GM18517 (cell line): ENCODE measurements around the gene MPDU1.

Source experiments
- ATAC-seq: cut with Tn5 transposase; IDR thresholded peaks from one replicate; pipeline ENCODE4 v1.9.1; 2021; ENCODE audit warnings: mild to moderate bottlenecking, moderate library complexity; ENCODE audit not compliant: unreplicated experiment

MPDU1 gene

GRCh38 chr17:7560172-7561027 lies 23.3 kb upstream of the MPDU1 start:
- no peak for ATAC-seq

DNA sequence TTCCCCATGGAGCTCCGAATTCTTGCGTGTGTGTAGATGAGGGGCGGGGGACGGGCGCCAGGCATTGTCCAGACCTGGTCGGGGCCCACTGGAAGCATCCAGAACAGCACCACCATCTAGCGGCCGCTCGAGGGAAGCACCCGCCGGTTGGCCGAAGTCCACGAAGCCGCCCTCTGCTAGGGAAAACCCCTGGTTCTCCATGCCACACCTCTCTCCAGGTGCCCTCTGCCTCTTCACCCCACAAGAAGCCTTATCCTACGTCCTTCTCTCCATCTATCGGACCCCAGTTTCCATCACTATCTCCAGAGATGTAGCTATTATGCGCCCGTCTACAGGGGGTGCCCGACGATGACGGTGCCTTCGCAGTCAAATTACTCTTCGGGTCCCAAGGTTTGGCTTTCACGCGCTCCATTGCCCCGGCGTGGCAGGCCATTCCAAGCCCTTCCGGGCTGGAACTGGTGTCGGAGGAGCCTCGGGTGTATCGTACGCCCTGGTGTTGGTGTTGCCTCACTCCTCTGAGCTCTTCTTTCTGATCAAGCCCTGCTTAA lies 22.6 kb upstream of the MPDU1 start:
- ATAC-seq: peak; percentile 59

GRCh38 chr17:7561589-7562207 lies 22.0 kb upstream of the MPDU1 start, which contains the start of gene SENP3:
TSS of gene SENP3 (plus strand) at chr17:7561919. CDS start at chr17:7563077, 1,158 bp downstream.
- ATAC-seq: peak; percentile 54

- ATAC-seq: no peak
These were observed 21.4 kb upstream of the MPDU1 start for GRCh38 chr17:7562208-7562605.

DNA sequence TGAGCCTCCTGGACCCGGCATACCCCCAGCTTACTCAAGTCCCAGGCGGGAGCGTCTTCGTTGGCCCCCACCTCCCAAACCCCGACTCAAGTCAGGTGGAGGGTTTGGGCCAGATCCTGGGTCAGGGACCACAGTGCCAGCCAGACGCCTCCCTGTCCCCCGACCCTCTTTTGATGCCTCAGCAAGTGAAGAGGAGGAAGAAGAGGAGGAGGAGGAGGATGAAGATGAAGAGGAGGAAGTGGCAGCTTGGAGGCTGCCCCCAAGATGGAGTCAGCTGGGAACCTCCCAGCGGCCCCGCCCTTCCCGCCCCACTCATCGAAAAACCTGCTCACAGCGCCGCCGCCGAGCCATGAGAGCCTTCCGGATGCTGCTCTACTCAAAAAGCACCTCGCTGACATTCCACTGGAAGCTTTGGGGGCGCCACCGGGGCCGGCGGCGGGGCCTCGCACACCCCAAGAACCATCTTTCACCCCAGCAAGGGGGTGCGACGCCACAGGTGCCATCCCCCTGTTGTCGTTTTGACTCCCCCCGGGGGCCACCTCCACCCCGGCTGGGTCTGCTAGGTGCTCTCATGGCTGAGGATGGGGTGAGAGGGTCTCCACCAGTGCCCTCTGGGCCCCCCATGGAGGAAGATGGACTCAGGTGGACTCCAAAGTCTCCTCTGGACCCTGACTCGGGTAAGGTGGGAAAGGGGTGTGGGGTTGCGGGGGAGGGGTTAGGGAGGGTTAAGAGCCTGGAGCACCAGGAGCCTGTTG lies 20.4 kb upstream of the MPDU1 start:
- ATAC-seq: no peak

DNA sequence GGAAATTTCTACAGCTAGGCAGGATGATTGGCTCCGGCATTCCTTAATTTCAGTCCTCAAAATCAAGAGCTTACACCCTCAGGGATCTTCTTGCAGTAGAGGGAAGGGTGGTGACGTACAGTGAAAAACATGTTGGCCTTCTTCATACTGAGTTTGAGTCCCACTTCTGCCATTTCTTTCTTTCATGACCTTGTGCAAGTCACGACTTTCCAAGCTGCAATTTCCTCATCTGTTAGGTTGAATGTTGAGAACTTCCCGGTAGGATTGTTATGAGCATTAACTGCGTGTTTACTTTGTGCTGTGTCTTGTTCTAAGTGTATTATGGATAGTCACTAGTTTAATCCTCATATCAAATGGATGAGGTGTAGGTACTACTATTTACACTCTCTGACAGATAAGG lies 14.1 kb upstream of the MPDU1 start:
- ATAC-seq: no peak

- no peak for ATAC-seq
These were observed 13.3 kb upstream of the MPDU1 start for GRCh38 chr17:7570351-7570750.

- no peak for ATAC-seq
These were observed 11.4 kb upstream of the MPDU1 start for GRCh38 chr17:7572338-7572587.

DNA sequence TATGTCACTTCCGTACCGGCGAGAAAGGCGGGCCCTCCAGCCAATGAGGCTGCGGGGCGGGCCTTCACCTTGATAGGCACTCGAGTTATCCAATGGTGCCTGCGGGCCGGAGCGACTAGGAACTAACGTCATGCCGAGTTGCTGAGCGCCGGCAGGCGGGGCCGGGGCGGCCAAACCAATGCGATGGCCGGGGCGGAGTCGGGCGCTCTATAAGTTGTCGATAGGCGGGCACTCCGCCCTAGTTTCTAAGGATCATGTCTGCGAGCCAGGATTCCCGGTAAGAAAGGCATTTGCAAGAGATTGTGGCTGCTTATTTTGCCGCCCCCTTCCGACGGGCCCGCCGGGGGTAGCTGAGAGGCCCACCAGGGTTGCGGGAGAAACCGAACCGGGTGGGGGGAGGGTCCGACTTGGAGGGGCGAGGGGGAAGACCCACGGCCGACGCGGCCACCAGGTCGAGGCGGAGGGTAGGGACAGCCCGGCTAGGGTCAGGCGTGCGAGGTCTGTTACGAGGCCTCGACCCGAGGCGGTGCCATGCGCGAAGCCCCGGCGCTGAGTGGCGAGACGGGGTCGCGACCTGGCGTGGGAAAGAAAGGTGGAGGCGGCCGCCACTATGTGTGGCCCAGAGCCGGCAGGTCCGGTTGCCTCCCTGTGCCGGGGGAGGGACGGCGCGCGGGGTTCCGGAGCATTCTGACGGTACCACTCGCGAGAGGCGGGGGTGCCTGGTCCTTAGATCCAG lies 10.9 kb upstream of the MPDU1 start:
- ATAC-seq: peak; percentile 80

GRCh38 chr17:7573324-7574080 lies 10.2 kb upstream of the MPDU1 start:
- no peak for ATAC-seq

DNA sequence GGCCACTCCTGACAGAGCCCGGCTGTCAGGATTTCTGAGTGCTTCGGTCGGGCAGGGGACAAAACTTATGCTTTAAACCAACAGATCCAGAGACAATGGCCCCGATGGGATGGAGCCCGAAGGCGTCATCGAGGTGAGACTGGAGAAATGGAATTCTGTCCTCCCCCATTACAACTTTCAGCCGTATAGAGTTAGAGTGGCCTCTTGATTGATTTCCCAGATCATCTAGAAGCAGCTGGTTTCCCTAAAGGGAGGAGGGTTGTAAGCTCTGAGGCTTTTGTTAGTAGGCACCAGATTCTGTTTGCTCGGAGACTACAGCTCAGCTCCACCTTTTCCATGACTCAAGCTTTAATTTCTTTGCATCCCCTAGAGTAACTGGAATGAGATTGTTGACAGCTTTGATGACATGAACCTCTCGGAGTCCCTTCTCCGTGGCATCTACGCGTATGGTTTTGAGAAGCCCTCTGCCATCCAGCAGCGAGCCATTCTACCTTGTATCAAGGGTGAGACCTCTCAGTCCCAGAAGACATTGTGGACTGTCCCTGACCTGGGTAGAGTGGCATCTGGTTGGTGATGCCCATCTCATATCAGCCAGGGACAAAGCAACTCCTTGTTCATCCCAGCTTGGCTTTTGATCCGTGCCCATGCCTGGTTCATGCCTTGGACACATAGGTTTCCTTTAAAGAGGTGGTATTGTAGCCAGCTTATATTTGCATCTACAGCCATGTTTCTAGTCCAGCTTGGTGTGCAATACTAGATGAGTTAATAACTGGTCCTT lies 9.3 kb upstream of the MPDU1 start:
- ATAC-seq: no peak

- ATAC-seq: no peak
These were observed 8.2 kb upstream of the MPDU1 start for GRCh38 chr17:7575481-7575883.

GRCh38 chr17:7575959-7576358 lies 7.7 kb upstream of the MPDU1 start:
- ATAC-seq: no peak

GRCh38 chr17:7576432-7576937 lies 7.2 kb upstream of the MPDU1 start:
- no peak for ATAC-seq

GRCh38 chr17:7577327-7578199 lies 6.1 kb upstream of the MPDU1 start:
- no peak for ATAC-seq

GRCh38 chr17:7579001-7579833 lies 4.4 kb upstream of the MPDU1 start, which contains the start of gene CD68:
TSS of gene CD68 (plus strand) at chr17:7579638. CDS start at chr17:7579678, 40 bp downstream.
- peak; percentile 49 for ATAC-seq
